Panc1 (cell line): ENCODE results near the gene SH3PXD2B. TPM values are rescaled to one million over a fixed set of nuclear protein-coding genes. Genes with fewer than 3 reads are reported as not detected.

Source experiments
- ATAC-seq: fragments of 200-7000 bp; cut with Tn5 transposase; 2 replicates; pipeline ENCODE4 v1.9.1; 2020; ENCODE audit warnings: mild to moderate bottlenecking, moderate library complexity
- BruUV-seq: library from RNA; stranded (reverse); fragments of 400-500 nt; replicated peaks from 2 replicates; lab custom pipeline; 2021; lab: Mats Ljungman, UMichigan
- CTCF ChIA-PET: fragments of 300-600 bp; sonication (Branson Sonifier 250); formaldehyde crosslinking; loops from one replicate; lab custom pipeline; 2022; ENCODE audit warnings: antibody characterized with exemption; lab: Charles Lee
- POLR2A ChIA-PET: fragments of 300-600 bp; sonication (Branson Sonifier 250); formaldehyde crosslinking; loops from one replicate; lab custom pipeline; 2022; ENCODE audit warnings: antibody characterized with exemption; lab: Charles Lee
- DNase-seq: peaks from one replicate; pipeline ENCODE4 v3.0.0-alpha.2; 2010; ENCODE audit warnings: low read depth, low spot score
- H3K27ac ChIP-seq: 2 replicates; pipeline ENCODE4 v1.5.1; 2011; ENCODE audit warnings: mild to moderate bottlenecking, low read length, inconsistent platforms
- H3K27me3 ChIP-seq: fragments of 200-500 bp; sonication (Bioruptor generic); 2 replicates; pipeline ENCODE4 v1.6.0; 2014; ENCODE audit warnings: low read length, inconsistent platforms; ENCODE audit not compliant: control insufficient read depth, insufficient read depth
- H3K36me3 ChIP-seq: fragments of 200-500 bp; sonication (Bioruptor generic); 2 replicates; pipeline ENCODE4 v1.5.1; 2014; ENCODE audit warnings: inconsistent platforms, mild to moderate bottlenecking, low read length, moderate library complexity; ENCODE audit not compliant: control insufficient read depth, insufficient read depth
- H3K4me1 ChIP-seq: 2 replicates; pipeline ENCODE4 v1.5.1; 2011; ENCODE audit warnings: inconsistent platforms, mild to moderate bottlenecking, low read length, moderate library complexity; ENCODE audit not compliant: control insufficient read depth, insufficient read depth
- H3K4me3 ChIP-seq, 2 experiments: 2 replicates each; pipeline ENCODE4 v1.5.1; 2011 to 2012; ENCODE audit warnings: low read depth in 2 of 2, low read length in 2 of 2, mild to moderate bottlenecking in 2 of 2, inconsistent platforms in 1 of 2, moderate library complexity in 1 of 2
- H3K9me3 ChIP-seq: fragments of 200-500 bp; sonication (Bioruptor generic); 2 replicates; pipeline ENCODE4 v1.5.1; 2014; ENCODE audit warnings: low read depth, mild to moderate bottlenecking, inconsistent platforms, low read length, moderate library complexity; ENCODE audit not compliant: control insufficient read depth, insufficient read depth
- CTCF ChIP-seq: fragments of 450-650 bp; IDR thresholded peaks from 2 replicates; pipeline ENCODE4 v1.5.1; 2017; ENCODE audit warnings: mild to moderate bottlenecking
- POLR2AphosphoS5 ChIP-seq: IDR thresholded peaks from 2 replicates; pipeline ENCODE4 v1.6.1; 2012; ENCODE audit warnings: mild to moderate bottlenecking, low read depth, low read length, moderate library complexity
- REST ChIP-seq, 2 experiments: IDR thresholded peaks; 2 replicates each; pipeline ENCODE4 v1.6.1; 2011 to 2012; ENCODE audit warnings: low read depth in 2 of 2, control low read depth in 1 of 2, low read length in 1 of 2, mild to moderate bottlenecking in 1 of 2, moderate library complexity in 1 of 2; ENCODE audit not compliant: insufficient read depth in 1 of 2
- SIN3A ChIP-seq: IDR thresholded peaks from 2 replicates; pipeline ENCODE4 v1.6.1; 2012; ENCODE audit warnings: low read depth, mild to moderate bottlenecking, low read length, moderate library complexity, borderline replicate concordance; ENCODE audit not compliant: insufficient read depth
- TCF7L2 ChIP-seq: IDR thresholded peaks from 2 replicates; pipeline ENCODE4 v1.6.1; 2011; ENCODE audit warnings: mild to moderate bottlenecking, low read depth, low read length, inconsistent platforms
- in situ Hi-C: cut with HindIII; loops from 2 replicates; pipeline ENCODE4 v1.10.0; 2016; ENCODE audit warnings: low sequenced_read_pairs, low pct_unique_long_range_greater_than_20kb
- intact Hi-C: fragments of 100-400 bp; cut with micrococcal nuclease; formaldehyde crosslinking; loops from one replicate; pipeline ENCODE4 v1.10.0; 2022; ENCODE audit not compliant: unreplicated experiment
- total RNA-seq: library from RNA; stranded (reverse); gene quantifications from one replicate; pipeline ENCODE4 v1.2.1, GENCODE V29; 2021; ENCODE audit not compliant: unreplicated experiment

The SH3PXD2B gene
- total RNA-seq, 1 experiment from 2014 or later, result 39.7 TPM

GRCh38 chr5:172439785-172440477, 14.4 kb downstream of the SH3PXD2B start:
- intact Hi-C loops (no loop called here), in situ Hi-C loops (no loop called here)
- TF ChIP-seq CTCF (no peak), SIN3A (no peak), TCF7L2 (no peak), POLR2AphosphoS5 (no peak), REST (IDR thresholded peaks at IDR 0.05; ENCODE audit: insufficient read depth in 1 of 2, low read depth in 2 of 2, low read length in 1 of 2) (no peak)
- Histone ChIP-seq H3K36me3 (no peaks in the 10 kb centered on the region), H3K4me1 (peaks cover 33% of the 10 kb centered on the region), H3K4me3 (no peak overlapping the region), H3K27me3 (no peaks in the 10 kb centered on the region), H3K9me3 (no peaks in the 10 kb centered on the region), H3K27ac (no peak overlapping the region)
- CTCF ChIA-PET, result no interaction called here
- BruUV-seq, result no TSS peak
- POLR2A ChIA-PET, result no interaction called here
- no peak for ATAC-seq
- DNase-seq, result no peak

GRCh38 chr5:172438319-172438668, 16.0 kb downstream of the SH3PXD2B start:
- TF ChIP-seq REST (IDR thresholded peaks at IDR 0.05; ENCODE audit: insufficient read depth in 1 of 2, low read depth in 2 of 2, low read length in 1 of 2) (no peak), TCF7L2 (no peak), POLR2AphosphoS5 (no peak), CTCF (no peak), SIN3A (no peak)
- no peaks in the 10 kb centered on the region for H3K27me3 ChIP-seq
- H3K9me3 ChIP-seq, result no peaks in the 10 kb centered on the region
- ChIA-PET CTCF (no interaction called here), POLR2A (no interaction called here)
- DNase-seq (no peak), ATAC-seq (no peak)
- in situ Hi-C loops, result no loop called here
- intact Hi-C loops, result no loop called here
- H3K4me3 ChIP-seq, result no peak overlapping the region
- peaks cover 17% of the 10 kb centered on the region for H3K4me1 ChIP-seq
- H3K27ac ChIP-seq, result 0 out of 2 replicates have a peak overlapping the region, but pooled peaks have one; percentile 23
- no TSS peak for BruUV-seq
- H3K36me3 ChIP-seq, result no peaks in the 10 kb centered on the region
